Thyroid gland (tissue), 4 donors: ENCODE results near the gene LNPEP. TPM values are rescaled to one million over a fixed set of nuclear protein-coding genes. Genes with fewer than 3 reads are reported as not detected.

Source experiments
- DNase-seq, 2 donors: peaks; one replicate each; pipeline ENCODE4 v3.0.0-alpha.2; 2019
- H3K27ac ChIP-seq, 3 donors: fragments of 200-600 bp; sonication (generic); 1 replicate in 2 of 3; 2 replicates in 1 of 3; pipeline ENCODE4 v1.5.1; 2016 to 2019; ENCODE audit warnings: mild to moderate bottlenecking in 1 of 3, moderate library complexity in 1 of 3
- H3K27me3 ChIP-seq: fragments of 200-600 bp; sonication (generic); one replicate; pipeline ENCODE4 v1.5.1; 2019
- H3K36me3 ChIP-seq, 2 donors: fragments of 200-600 bp; sonication (generic); one replicate each; pipeline ENCODE4 v1.5.1; 2016 to 2019
- H3K4me1 ChIP-seq, 2 donors: fragments of 200-600 bp; sonication (generic); one replicate each; pipeline ENCODE4 v1.5.1; 2017 to 2019
- H3K4me3 ChIP-seq, 3 donors: fragments of 200-600 bp; sonication (generic); replicated peaks in 1 of 3; 1 replicate in 2 of 3; 2 replicates in 1 of 3; pipeline ENCODE4 v1.5.1; 2016; ENCODE audit warnings: mild to moderate bottlenecking in 1 of 3
- H3K9me3 ChIP-seq: fragments of 200-600 bp; sonication (generic); one replicate; pipeline ENCODE4 v1.5.1; 2017
- CTCF ChIP-seq, 6 experiments: fragments of 200-600 bp in 3 of 6; fragments of 450-650 bp in 3 of 6; sonication (generic) in 3 of 6; IDR thresholded peaks; one replicate each; pipeline ENCODE4 v1.5.1; 2016 to 2019; ENCODE audit warnings: antibody characterized with exemption in 6 of 6, mild to moderate bottlenecking in 2 of 6, inconsistent platforms in 1 of 6, moderate library complexity in 1 of 6
- POLR2A ChIP-seq, 2 donors: fragments of 450-650 bp; IDR thresholded peaks; one replicate each; pipeline ENCODE4 v1.6.1; 2017; ENCODE audit warnings: antibody characterized with exemption in 2 of 2, mild to moderate bottlenecking in 2 of 2, moderate library complexity in 1 of 2
- WGBS, 2 donors: methylation state at CpG; one replicate each; pipeline ENCODE4 v1.1.5; 2017; 5-methylcytosine and 5-hydroxymethylcytosine counted together
- intact Hi-C: fragments of 100-400 bp; cut with DNase I; formaldehyde crosslinking; loops from one replicate; pipeline ENCODE4 v1.15.1; 2023
- total RNA-seq, 4 donors: library from RNA; depleted of rRNA; stranded (reverse); fragments of >200 nt; gene quantifications; one replicate each; pipeline ENCODE4 v1.2.3, GENCODE V29; 2016

The LNPEP gene
- total RNA-seq, 4 donors from 2014 or later: 35.0 to 59.9 (median 45.2) TPM

- peak overlapping the region in 2 of 3 donors; percentile 15 to 39 for H3K27ac ChIP-seq
- intact Hi-C loops: no loop called here
- no peaks in the 10 kb centered on the region for H3K9me3 ChIP-seq
- no peak overlapping the region for H3K4me3 ChIP-seq
- peak; percentile 42 to 60 for DNase-seq
- WGBS, 2 donors: 42 to 45% methylated on average over 8 of the region's 8 CpGs
- H3K4me1 ChIP-seq: peaks cover 6 to 12% of the 10 kb centered on the region in 2 donors
- no peaks in the 10 kb centered on the region for H3K27me3 ChIP-seq
- TF ChIP-seq CTCF (IDR thresholded peaks at IDR 0.05) (no peak), POLR2A (IDR thresholded peaks at IDR 0.05) (no peak)
- H3K36me3 ChIP-seq: no peaks in the 10 kb centered on the region
Observed at GRCh38 chr5:97062046-97062445, 126.2 kb downstream of the LNPEP start.

GRCh38 chr5:97063251-97063650, 127.4 kb downstream of the LNPEP start:
- Histone ChIP-seq H3K9me3 (no peaks in the 10 kb centered on the region), H3K27ac (no peak overlapping the region), H3K27me3 (no peaks in the 10 kb centered on the region), H3K4me3 (no peak overlapping the region), H3K4me1 (peaks cover 6 to 12% of the 10 kb centered on the region in 2 donors), H3K36me3 (no peaks in the 10 kb centered on the region)
- 92 to 94% methylated on average over 1 of the region's 1 CpG for WGBS, 2 donors
- TF ChIP-seq CTCF (IDR thresholded peaks at IDR 0.05): no peak
- no peak for TF ChIP-seq POLR2A (IDR thresholded peaks at IDR 0.05)
- no peak for DNase-seq
- intact Hi-C loops: no loop called here

GRCh38 chr5:97065475-97065874, 129.6 kb downstream of the LNPEP start:
- WGBS, 2 donors: 50 to 58% methylated on average over 2 of the region's 2 CpGs
- DNase-seq: no peak
- intact Hi-C loops: no loop called here

GRCh38 chr5:97067296-97067850, 131.5 kb downstream of the LNPEP start:
- no peak overlapping the region for H3K27ac ChIP-seq
- TF ChIP-seq POLR2A (IDR thresholded peaks at IDR 0.05): no peak
- TF ChIP-seq CTCF (IDR thresholded peaks at IDR 0.05): no peak
- 88 to 90% methylated on average over 4 of the region's 4 CpGs for WGBS, 2 donors
- H3K36me3 ChIP-seq: no peaks in the 10 kb centered on the region
- DNase-seq: no peak
- intact Hi-C loops: no loop called here
- no peaks in the 10 kb centered on the region for H3K27me3 ChIP-seq
- H3K4me3 ChIP-seq: no peak overlapping the region
- peaks cover 8 to 12% of the 10 kb centered on the region in 2 donors for H3K4me1 ChIP-seq
- H3K9me3 ChIP-seq: no peaks in the 10 kb centered on the region

More at GRCh38 chr5:97065475-97065874, 129.6 kb downstream of the LNPEP start:
- H3K9me3 ChIP-seq: no peaks in the 10 kb centered on the region
- H3K27me3 ChIP-seq: no peaks in the 10 kb centered on the region
- H3K27ac ChIP-seq: no peak overlapping the region
- peaks cover 7 to 12% of the 10 kb centered on the region in 2 donors for H3K4me1 ChIP-seq
- peak in 1 of 2 donors; percentile 20 for TF ChIP-seq POLR2A (IDR thresholded peaks at IDR 0.05)
- TF ChIP-seq CTCF (IDR thresholded peaks at IDR 0.05): no peak
- no peak overlapping the region for H3K4me3 ChIP-seq
- no peaks in the 10 kb centered on the region for H3K36me3 ChIP-seq

GRCh38 chr5:97070234-97070633, 134.4 kb downstream of the LNPEP start:
- no peaks in the 10 kb centered on the region for H3K27me3 ChIP-seq
- H3K4me3 ChIP-seq: no peak overlapping the region
- DNase-seq: no peak
- no peaks in the 10 kb centered on the region for H3K36me3 ChIP-seq
- TF ChIP-seq CTCF (IDR thresholded peaks at IDR 0.05) (no peak), POLR2A (IDR thresholded peaks at IDR 0.05) (no peak)
- H3K4me1 ChIP-seq: peaks cover 2 to 12% of the 10 kb centered on the region in 2 donors
- no peak overlapping the region for H3K27ac ChIP-seq
- no peaks in the 10 kb centered on the region for H3K9me3 ChIP-seq
- intact Hi-C loops: no loop called here
